T-helper 2 cell (primary cell): Measurements from ENCODE around the gene RUBCNL.
A peak's percentile ranks its signal among the peaks of the same experiment; 100 is the strongest.

ENCODE experiments used
- DNase-seq, 5 experiments: peaks; one replicate each; pipeline versions ENCODE4 v3.0.0 to v3.0.0-alpha.2; 2012 to 2022

The RUBCNL gene

GRCh38 chr13:46303742-46304385 lies 83.2 kb downstream of the RUBCNL start:
- DNase-seq: peak in 1 of 5 experiments; percentile 40

- DNase-seq: peak in 1 of 5 experiments; percentile 53
Observed at GRCh38 chr13:46297361-46297811, 89.7 kb downstream of the RUBCNL start.

GRCh38 chr13:46296921-46297320 lies 90.1 kb downstream of the RUBCNL start:
- no peak for DNase-seq

- DNase-seq: peak in 1 of 5 experiments; percentile 78
Observed at GRCh38 chr13:46296115-46296822, 90.8 kb downstream of the RUBCNL start.

GRCh38 chr13:46295491-46296114 lies 91.4 kb downstream of the RUBCNL start:
- DNase-seq: peak in 3 of 5 experiments; percentile 32 to 95 (median 92)

GRCh38 chr13:46293436-46293835 lies 93.6 kb downstream of the RUBCNL start:
- DNase-seq: no peak
